ENCODE data around the gene FBXO41. TPM values are rescaled to one million over a fixed set of nuclear protein-coding genes. Genes with fewer than 3 reads are reported as not detected.
"Not testable (repeated sequence)": the region's sequence is repeated elsewhere in the genome, so short reads cannot be mapped to it uniquely, and the experiment has no call there.

Gene FBXO41
- total RNA-seq, 1 donor from 2014 or later: 0.41 TPM

DNA sequence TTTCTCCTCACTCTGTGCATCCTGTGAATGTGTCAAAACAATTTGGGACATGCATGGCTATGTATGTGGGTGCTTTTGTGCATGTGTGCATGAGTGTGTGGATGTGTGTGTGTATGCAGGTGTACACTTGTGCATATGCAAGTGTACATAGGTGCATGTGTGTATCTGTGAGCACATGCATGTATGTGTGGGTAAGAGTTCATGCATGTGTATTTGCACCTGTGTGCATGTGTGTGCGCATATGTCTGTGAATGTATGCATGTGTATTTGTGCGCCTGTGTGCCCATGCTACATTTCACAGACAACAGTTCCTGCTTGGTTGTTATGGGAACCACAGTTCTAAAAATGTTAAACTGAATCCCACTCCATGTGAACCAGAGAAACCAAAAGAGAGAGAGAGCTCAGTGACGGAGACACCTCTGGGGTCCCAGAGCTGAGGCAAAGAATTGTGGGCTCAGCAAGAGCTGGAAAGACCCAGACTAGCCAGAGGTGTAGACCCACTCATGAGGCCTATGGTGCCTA is 1.9 kb upstream of the FBXO41 start:
- DNase-seq: no peak

DNA sequence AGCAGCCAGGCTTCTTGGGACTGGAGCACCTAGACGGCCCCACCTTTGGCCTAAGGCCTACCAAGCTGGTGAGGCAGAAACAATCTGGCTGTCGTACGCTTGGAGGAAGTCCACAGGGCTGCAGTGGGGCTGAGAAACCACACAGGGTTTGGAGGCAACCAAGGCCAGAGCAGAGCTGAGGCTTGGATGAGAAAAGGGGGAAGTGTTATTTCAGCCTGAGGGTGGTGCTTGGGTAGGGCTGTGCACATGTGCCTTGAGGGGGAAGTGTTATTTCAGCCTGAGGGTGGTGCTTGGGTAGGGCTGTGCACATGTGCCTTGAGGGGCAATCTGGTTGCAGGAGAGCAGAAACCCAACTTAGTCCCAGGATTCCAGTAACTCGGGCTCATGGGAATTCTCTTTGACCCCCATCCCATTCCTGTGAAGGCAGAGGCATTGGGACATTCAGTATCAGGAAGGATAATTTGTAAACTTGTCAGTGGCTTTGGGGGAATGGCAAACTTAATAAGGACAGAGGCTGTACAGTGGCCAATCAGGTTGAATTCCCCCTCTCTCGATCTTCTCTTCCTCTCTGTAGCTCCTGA is 971 bp upstream of the FBXO41 start:
- no peak for DNase-seq

- DNase-seq: no peak
These were observed 558 bp downstream of the FBXO41 start for GRCh38 chr2:73283545-73284295.

GRCh38 chr2:73282924-73283544 is 1.2 kb downstream of the FBXO41 start:
- no peak for DNase-seq

DNA sequence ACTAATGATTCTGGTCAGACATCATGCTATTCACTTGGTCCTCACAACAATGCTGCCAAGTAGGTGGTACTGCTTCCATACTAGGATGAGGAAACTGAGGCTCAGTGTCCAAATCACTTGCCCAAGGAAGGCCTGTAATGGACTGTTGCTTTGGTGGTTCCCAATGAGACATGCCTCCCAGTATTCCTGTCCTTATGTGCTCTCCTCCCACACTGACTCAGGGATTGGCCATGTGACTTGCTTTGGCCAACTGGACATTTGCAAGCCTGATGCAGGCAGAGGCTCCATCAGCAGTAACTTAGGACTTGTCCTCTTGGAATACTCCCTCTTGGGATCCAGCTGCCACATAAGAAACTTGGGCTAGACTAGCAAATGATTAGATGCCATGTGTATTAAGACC is 3.0 kb downstream of the FBXO41 start:
- no peak for DNase-seq

- no peak for DNase-seq
These were observed 4.4 kb downstream of the FBXO41 start for GRCh38 chr2:73279852-73280251.

GRCh38 chr2:73272270-73272669 is 12.0 kb downstream of the FBXO41 start:
- DNase-seq: no peak

- no peak for DNase-seq
These were observed 14.4 kb downstream of the FBXO41 start for GRCh38 chr2:73269686-73270465.

DNA sequence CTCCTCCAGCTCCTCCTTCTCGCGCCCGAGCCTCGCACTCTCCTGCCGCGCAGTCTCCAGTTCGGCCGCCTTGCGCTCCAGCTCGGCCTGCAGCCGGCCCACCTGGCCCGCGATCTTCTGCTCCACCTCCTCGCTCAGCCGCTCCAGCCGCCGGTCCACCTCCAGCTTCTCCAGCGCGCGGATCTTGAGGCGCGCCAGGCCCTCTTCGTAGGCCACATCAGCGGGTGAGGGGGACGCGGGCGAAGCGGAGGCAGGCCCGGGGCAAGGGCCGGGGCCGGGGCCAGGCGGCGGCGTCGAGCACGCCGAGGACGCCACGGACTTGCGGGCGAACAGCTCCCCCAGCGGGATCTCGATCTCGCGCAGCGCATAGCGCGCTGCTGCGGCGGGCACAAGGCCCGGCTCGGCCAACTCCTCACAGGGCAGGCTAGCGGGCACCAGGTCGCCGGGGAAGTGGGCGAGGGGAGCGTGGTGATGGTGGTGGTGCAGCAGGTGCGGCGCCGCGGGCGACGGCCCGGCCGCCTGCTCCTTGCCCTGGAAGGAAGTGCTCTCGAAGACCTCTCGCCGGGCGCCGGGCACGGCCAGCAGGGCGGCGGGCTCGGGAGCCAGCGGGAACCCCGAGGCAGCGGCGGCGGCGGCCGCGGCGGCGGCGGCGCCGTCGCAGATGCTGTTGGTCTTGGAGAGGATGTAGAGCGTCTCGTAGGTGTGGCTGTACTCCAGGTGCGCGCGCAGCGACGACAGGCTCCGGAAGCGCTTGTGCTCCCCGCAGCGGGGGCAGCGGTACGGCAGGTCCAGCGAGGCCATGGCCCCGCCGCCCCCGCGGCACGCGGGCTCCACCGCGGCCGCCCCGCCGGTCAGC is 15.2 kb downstream of the FBXO41 start:
- peak; percentile 20 for DNase-seq

DNA sequence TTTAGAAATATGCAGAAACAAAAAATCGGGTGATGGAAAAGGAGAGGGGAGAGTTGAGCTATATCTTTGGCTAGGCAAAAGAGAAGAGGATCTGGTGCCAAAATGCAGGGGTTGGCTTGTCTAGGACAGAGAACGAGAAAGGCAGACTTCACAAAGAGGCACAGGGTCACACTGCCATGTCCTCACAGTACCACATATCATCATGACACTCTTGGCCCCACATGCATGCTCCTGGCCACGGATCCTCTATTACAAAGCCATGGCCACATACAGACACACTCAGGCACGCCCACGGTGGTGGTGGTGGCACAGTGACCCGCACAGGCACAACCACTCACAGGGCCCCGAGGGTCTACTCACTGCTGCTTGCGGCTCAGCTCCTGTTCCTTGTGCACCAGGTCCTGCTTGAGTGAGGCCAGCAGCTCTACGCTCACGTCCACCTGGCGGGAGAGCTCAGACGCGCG is 15.9 kb downstream of the FBXO41 start:
- no peak for DNase-seq

- no peak for DNase-seq
These were observed 17.3 kb downstream of the FBXO41 start for GRCh38 chr2:73267008-73267407.

DNA sequence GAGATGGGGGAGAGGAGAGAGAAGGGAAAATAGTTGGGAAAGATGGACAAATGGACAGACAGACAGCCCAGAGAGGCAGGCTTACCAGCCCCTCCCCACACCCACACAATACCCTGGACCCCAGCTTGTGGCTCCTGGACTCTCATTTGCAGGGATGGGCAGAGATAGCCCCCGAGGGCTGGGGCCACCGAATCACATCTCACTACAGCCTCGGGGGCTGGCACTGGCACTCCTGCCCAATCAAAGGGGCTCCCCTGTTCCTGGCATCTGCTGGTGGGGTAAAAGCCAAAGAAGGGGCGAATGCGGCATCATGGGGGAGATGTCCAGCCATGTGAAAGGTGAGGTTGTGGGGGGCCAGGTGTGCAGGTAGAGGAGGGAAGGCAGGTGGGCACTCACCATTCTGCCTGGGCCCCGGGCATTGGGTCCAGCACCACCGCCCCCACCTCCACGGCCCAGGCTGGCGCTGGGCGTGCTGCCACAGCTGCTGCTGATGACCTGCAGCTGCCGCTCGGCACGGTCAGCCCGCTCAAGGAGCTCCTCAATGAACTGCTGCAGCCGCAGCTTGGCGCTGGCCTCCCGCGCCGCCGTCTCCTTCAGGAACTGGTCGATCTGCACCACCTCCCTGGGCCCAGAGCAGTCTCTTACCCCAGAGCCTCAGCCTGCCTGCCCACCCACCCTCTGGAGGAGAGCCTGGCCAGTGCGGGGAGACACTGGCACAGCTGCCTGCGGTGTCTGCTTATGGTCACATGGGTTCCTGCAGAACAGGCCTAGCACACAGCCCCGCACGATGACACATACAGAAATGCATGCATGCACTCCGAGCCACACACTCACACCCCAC is 18.0 kb downstream of the FBXO41 start:
- peak; percentile 10 for DNase-seq

GRCh38 chr2:73265298-73266060 is 18.8 kb downstream of the FBXO41 start:
- DNase-seq: no peak

DNA sequence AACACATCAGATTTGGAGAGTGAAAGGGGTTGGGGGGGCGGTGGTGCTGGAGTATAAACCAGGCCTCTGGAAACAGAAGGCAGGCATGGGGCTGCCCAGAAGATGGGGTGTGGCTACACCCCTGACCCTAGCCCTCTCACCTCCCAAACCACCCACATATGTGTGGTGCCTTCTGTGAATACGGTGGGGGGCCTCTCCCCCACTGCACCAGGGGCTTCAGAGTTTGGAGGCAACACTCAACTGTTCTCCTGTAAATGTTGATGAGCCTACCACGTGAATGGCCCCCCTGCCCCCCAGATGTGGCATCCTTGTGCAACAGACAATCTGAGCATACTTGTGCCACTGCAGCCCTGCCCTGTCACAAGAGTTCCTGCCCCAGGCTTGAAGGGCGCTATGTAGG is 19.5 kb downstream of the FBXO41 start:
- no peak for DNase-seq

GRCh38 chr2:73264332-73264606 is 20.0 kb downstream of the FBXO41 start:
- DNase-seq: no peak

DNA sequence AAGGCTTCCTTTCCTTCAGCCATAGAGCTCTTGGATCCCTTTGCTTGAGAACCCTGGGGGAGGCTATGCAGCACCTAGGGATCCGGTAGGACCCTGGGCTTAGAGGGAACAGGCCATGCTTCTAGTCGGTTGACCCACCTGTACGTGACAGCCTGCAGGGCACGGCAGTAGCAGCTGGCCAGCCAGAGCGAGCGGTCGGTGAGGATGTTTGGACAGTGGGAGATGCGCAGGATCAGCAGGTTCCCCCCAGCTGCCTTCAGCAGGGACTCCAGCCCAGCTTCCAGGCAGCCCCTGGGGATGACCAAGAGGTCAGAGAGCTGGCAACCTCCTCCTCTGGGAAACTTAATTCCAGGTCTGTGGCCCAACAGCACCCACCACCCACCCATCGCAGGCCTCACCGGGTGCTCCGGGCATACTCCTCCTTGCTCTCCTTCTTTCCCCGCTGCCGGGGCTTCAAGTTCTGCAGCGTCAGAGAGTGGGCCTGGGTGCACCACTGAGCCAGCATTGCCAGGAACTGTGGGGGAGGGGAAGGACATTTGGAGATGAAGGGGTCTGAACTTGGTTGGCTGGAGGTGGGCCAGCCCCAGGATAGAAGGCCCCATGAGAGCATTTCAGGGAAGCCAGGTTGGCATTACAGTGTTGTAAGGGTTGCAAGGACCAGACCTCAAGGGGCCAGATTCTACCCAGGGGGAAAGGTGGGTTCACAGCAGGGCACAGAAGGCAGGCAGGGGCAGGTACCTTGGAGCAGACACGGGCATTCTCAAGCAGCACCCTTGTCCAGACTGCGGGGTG is 20.5 kb downstream of the FBXO41 start:
- DNase-seq: no peak

- not testable (repeated sequence) for DNase-seq
These were observed 21.4 kb downstream of the FBXO41 start for GRCh38 chr2:73262691-73263429.

DNA sequence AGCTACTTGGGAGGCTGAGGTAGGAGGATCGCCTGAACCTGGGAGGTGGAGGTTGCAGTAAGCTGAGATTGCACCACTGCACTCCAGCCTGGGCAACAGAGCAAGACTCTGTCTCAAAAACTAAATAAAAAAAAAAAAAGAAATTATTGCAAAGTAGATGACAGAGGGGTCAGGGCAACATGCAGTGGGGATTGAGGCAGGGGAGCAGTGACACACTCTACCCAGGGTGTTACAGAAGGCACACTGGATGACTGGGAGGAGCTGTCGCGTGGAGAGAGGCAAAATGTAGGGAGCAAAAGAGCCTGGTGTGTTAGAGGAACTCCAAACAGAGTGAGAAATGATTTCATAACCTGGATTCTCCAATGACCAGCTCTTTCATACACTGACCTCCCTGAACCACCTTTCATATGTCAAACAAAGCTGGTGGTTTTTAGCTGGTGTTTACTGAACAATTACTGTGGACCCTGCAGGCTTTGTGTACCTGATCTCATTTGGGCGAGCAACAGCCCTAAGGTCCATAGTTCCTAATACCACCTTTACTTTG is 22.1 kb downstream of the FBXO41 start:
- no peak for DNase-seq
